ENCODE measurements around the gene GPC5. TPM values are rescaled to one million over a fixed set of nuclear protein-coding genes. Genes with fewer than 3 reads are reported as not detected.

Gene GPC5
- total and polyA plus RNA-seq, 4 donors = 0.51 to 22.4 (median 2.0) TPM

GRCh38 chr13:92829930-92830329 lies 1431.5 kb downstream of the GPC5 start:
- H3K36me3 ChIP-seq (ENCODE audit: control insufficient read depth in 4 of 4, insufficient read depth in 3 of 4, low read depth in 1 of 4, low read length in 3 of 4) = no peaks in the 10 kb centered on the region
- no peak overlapping the region for H3K4me3 ChIP-seq (ENCODE audit: low read depth in 1 of 3, low read length in 3 of 3)
- H3K9ac ChIP-seq (ENCODE audit: low read depth in 1 of 2, low read length in 2 of 2) = no peak overlapping the region
- TF ChIP-seq RXRA (IDR thresholded peaks at IDR 0.05) (no peak), JUND (IDR thresholded peaks at IDR 0.05) (no peak), YY1 (IDR thresholded peaks at IDR 0.05) (no peak), HNF4A (conservative IDR thresholded peaks at IDR 0.05) (no peak), NR2F2 (IDR thresholded peaks at IDR 0.05) (no peak), SP1 (IDR thresholded peaks at IDR 0.05) (no peak), HNF4G (IDR thresholded peaks at IDR 0.05) (no peak), RAD21 (IDR thresholded peaks at IDR 0.05) (no peak), FOXA1 (IDR thresholded peaks at IDR 0.05) (no peak), TAF1 (conservative IDR thresholded peaks at IDR 0.05) (no peak), ZBTB33 (IDR thresholded peaks at IDR 0.05) (no peak)
- H3K9me3 ChIP-seq (ENCODE audit: control insufficient read depth in 4 of 4, low read length in 3 of 4) = no peaks in the 10 kb centered on the region
- WGBS = 63% methylated on average over 3 of the region's 3 CpGs
- no peak overlapping the region for H3K27ac ChIP-seq (ENCODE audit: low read depth in 1 of 2, low read length in 2 of 2)
- H3K4me1 ChIP-seq (ENCODE audit: control insufficient read depth in 4 of 4, insufficient read depth in 4 of 4, low read length in 3 of 4) = no peaks in the 10 kb centered on the region
- no peak for DNase-seq (ENCODE audit: low spot score)
- H3K27me3 ChIP-seq (ENCODE audit: control insufficient read depth in 4 of 4, insufficient read depth in 4 of 4, low read length in 3 of 4) = no peaks in the 10 kb centered on the region

GRCh38 chr13:92830821-92831220 lies 1432.4 kb downstream of the GPC5 start:
- H3K36me3 ChIP-seq (ENCODE audit: control insufficient read depth in 4 of 4, insufficient read depth in 3 of 4, low read depth in 1 of 4, low read length in 3 of 4) = no peaks in the 10 kb centered on the region
- no peaks in the 10 kb centered on the region for H3K27me3 ChIP-seq (ENCODE audit: control insufficient read depth in 4 of 4, insufficient read depth in 4 of 4, low read length in 3 of 4)
- H3K4me3 ChIP-seq (ENCODE audit: low read depth in 1 of 3, low read length in 3 of 3) = no peak overlapping the region
- no peak for DNase-seq (ENCODE audit: low spot score)
- no peaks in the 10 kb centered on the region for H3K4me1 ChIP-seq (ENCODE audit: control insufficient read depth in 4 of 4, insufficient read depth in 4 of 4, low read length in 3 of 4)
- no peaks in the 10 kb centered on the region for H3K9me3 ChIP-seq (ENCODE audit: control insufficient read depth in 4 of 4, low read length in 3 of 4)
- no peak overlapping the region for H3K27ac ChIP-seq (ENCODE audit: low read depth in 1 of 2, low read length in 2 of 2)
- no peak overlapping the region for H3K9ac ChIP-seq (ENCODE audit: low read depth in 1 of 2, low read length in 2 of 2)
- TF ChIP-seq FOXA2 (IDR thresholded peaks at IDR 0.05) (no peak), GABPA (IDR thresholded peaks at IDR 0.05 in 1 of 2, conservative IDR thresholded peaks at IDR 0.05 in 1 of 2) (no peak), NR2F2 (IDR thresholded peaks at IDR 0.05) (no peak), HNF4A (conservative IDR thresholded peaks at IDR 0.05) (no peak), ATF3 (IDR thresholded peaks at IDR 0.05) (no peak), CTCF (IDR thresholded peaks at IDR 0.05; ENCODE audit: low read depth, low read length, missing input control) (no peak), FOXA1 (IDR thresholded peaks at IDR 0.05) (no peak), EGR1 (IDR thresholded peaks at IDR 0.05; ENCODE audit: low read depth in 2 of 2) (no peak), MAX (IDR thresholded peaks at IDR 0.05) (no peak), RXRA (IDR thresholded peaks at IDR 0.05) (no peak), HNF4G (IDR thresholded peaks at IDR 0.05) (no peak), RAD21 (IDR thresholded peaks at IDR 0.05) (no peak), ZBTB33 (IDR thresholded peaks at IDR 0.05) (no peak), SP1 (IDR thresholded peaks at IDR 0.05) (no peak), REST (IDR thresholded peaks at IDR 0.05) (no peak)
- 76% methylated on average over 3 of the region's 3 CpGs for WGBS
